Stimulated activated CD4-positive, alpha-beta T cell treated with anti-CD3 and anti-CD28 coated beads, Interleukin-4, amount 100 ng/mL, for 1 hour (primary cell): ENCODE results near the gene YWHAQ.

Source experiments
- DNase-seq: peaks from one replicate; pipeline ENCODE4 v3.0.0-alpha.2; 2020

The YWHAQ gene

DNA sequence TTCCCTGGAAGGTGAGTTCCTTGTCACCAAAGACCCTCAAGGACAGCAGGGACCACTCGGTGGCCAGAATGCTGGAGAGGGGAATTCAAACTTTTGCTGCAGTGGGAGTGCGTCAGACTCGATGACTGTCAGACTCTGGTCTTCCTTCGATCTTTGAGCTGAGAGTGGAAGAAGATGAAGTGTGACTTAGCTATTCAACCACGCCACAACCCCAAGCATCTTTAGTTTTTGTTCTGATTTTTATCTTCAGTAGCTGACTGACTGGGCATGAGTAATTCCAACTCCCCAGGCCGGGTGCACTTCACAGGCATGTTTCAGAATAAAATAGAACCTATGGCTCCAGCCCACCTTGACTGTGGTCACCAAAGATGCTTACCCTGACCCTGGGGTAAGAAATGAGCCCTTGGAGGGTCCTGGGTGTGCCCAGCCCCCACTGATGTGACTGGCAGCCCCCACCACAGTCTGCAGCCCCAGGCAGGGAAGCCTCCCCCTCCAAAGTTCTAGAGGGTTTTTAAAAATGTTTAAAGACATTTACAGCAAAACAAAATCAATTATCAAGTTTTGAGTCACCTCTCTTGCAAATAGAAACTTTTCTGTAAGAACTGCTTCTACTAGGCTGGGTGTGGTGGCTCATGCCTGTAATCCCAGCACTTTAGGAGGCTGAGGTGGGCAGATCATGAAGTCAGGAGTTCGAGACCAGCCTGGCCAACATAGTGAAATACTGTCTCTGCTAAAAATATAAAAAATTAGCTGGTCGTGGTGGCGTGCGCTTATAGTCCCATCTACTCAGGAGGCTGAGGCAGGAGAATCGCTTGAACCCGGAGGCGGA lies 24.9 kb upstream of the YWHAQ start:
- peak; percentile 65 for DNase-seq

DNA sequence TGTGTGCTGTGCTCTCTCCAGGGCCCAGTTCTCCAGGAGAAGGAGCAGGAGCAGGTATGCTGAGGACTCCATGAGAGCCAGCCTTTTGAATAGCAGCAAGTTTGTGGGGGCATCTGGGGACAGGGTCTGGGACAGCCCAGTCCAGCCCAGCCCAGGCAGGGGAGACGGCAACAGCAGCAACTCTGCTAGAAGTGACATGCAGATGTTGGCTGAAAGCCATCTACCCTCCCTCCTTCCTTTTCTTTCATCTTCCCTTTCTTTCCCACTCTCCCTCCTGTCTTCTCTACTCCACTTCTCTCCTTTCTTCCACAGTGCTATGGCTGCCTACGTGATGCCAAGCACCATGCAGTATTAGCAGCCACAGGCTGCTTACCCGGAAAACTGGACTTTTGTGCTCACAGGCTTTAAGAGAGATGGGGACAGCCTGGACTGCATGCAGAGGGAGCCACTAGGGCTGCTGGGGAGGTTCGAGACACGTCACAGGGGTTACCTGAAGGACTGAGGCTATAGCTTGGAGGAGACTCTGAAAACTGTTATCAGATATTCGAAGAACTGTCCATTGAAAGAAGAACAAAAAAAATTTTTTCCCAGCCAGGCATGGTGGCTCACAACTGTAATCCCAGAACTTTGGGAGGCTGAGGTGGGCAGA lies 23.8 kb upstream of the YWHAQ start:
- no peak for DNase-seq

DNA sequence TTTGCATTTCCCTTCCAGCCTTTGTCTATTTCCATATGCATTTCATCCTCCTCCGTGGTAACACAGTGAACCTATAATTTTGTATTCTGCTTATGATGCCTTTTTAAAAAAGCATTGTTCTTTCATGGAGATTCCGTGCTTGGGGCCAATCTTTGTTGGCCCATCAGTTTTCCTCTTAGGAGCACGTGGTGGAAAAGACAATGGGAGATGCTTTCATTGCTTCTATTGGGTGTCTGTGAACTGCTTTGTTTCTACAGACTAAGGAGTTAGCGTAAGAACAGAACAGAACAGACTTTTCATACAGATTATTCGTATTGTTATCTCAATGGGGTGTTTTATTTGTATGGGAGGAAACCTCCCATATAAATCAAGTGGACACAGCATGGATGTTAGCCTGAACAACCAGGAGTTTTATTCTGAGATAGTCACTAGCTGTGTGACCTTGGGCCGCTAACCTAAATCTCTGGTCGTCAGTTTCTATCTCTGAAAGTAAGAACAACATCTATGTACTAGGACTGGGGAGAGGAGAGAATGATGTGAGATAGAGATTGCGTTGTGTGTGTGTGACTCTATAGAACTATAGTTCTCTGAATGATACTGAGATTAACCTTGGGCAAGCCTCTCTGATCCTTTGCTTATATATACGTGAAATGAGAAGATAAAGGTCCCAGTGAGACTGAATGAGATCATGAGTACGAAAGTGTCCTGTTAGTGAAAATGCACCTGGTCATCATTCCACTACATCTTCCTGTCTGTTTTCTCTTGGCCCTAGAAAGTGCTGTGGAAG lies 22.9 kb upstream of the YWHAQ start:
- no peak for DNase-seq

DNA sequence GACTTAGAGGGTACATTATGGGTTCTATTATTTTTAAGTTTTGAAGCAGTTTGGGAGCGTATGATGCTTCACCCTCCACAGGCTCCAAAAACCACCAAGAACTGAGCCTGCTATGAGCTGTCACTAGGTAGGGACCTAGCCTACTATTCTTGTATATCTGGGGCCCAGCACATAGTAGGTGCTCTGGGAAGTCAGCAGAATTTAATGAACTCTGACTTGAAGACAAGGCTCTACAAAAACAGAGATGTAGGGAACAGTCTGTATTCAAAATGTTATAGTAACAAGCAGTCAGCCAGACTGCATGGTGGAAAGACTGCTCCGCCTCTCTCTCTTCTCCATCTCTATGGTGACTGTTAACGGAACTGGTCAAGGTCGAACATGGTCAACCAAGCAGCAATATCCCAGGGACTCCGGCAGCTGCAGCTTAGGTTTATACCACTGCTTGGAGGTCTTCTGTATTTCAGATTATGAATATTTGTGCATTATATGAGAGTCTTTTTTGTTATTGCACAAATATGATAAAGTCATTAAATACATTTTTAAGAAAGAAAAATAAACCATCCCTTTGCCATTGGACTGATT lies 22.2 kb upstream of the YWHAQ start:
- no peak for DNase-seq

DNA sequence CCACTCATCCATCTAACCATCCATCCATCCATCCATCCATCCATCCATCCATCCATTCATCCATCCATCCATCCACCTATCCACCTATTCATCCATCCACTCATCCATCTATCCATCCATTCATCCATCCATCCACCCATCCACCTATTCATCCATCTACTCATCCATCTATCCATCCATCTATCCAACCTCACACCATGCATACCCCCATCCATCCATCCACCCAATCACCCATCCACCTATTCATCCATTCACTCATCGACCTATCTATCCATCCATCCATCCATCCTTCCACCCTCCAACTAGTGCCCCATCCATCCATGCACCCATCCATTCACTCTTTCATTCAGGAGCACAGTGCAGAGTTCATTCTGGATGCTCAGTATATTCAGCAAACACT lies 21.5 kb upstream of the YWHAQ start:
- DNase-seq = no peak

DNA sequence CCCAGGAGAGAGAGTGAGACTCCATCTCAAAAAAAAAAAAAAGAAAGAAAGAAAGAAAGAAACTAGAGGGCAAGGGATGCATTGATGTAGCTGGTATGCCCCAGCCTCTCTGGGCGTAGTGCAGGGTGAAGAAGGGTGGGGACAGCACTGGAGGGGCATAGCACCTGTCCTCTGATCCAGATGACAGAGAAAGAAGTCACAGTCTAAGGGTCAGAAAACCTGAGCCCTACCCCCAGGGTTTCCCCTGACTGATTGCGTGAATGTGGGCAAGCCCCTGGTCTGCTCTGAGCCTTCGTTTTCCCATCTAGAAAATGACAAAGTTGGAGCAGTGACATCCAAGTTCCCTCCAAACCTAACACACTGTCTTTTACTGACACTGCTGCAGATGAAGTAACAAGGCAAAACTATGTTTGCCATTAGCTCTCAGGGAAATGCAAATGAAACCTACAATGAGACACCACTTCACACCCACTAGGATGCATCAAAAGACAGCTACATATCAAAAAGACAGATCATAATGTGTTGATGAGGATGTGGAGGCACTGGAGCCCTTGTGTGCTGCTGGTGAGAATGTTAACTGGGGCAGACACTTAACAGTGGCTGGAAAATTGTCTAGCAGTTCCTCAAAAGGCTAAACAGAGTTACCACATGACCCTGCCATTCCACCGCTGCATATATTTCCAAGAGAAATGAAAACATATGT lies 19.5 kb upstream of the YWHAQ start:
- no peak for DNase-seq

DNA sequence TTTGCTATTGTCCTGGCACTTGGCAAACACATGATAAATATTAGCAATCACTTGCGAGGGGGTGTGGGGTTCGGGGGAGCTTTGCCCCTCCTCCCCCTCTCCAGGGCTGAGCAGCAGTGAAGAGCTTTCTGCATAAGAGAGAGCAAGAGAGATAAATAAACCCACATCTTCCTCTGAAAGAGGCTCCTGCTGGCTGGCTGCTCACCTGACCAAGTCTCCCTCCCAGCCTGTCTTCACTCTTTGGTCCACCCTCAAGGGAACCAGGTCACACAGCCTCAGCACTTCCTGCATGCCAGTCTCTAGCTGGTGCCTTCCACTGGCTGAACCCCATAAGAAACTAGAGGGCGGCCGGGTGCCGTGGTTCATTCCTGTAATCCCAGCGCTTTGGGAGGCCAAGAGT lies 18.5 kb upstream of the YWHAQ start:
- no peak for DNase-seq

DNA sequence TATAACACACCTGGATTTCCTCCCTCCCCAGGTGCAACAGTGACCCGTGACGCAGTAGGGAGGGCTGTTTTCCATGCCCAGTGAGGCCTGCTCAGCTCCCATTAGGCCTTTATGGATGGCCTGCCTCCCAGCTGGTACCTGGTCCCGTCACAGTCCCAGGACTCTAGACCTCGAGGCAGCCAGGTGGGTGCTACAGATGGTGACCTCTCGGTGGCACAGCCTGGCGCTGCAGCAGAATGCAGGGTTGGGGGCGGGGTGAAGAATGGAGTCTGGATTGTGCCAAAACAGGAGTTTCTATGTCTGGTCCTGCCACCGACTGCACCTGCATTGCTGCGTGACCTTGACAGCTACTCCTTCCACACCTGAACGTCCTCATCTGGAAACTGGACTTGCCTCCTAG lies 18.0 kb upstream of the YWHAQ start:
- no peak for DNase-seq

DNA sequence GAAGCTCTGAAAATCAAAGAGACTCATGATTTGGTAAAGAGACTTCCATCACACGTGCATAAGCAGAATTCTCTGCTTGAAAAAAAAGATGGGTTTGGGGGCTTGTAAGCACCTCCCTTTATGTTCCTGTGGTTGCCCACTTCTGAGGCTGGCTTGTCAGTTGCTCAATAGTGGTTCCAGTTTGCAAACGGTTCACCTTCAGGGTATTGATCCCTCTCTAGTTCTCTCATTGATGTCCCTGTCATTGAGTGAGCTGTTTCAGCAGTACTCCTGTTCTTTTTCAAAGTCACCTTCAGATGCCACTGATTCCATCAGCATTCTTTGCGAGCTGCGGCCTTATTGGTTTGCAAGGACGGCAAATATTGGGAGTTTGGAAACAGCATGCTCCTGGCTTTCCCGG lies 17.1 kb upstream of the YWHAQ start:
- no peak for DNase-seq

DNA sequence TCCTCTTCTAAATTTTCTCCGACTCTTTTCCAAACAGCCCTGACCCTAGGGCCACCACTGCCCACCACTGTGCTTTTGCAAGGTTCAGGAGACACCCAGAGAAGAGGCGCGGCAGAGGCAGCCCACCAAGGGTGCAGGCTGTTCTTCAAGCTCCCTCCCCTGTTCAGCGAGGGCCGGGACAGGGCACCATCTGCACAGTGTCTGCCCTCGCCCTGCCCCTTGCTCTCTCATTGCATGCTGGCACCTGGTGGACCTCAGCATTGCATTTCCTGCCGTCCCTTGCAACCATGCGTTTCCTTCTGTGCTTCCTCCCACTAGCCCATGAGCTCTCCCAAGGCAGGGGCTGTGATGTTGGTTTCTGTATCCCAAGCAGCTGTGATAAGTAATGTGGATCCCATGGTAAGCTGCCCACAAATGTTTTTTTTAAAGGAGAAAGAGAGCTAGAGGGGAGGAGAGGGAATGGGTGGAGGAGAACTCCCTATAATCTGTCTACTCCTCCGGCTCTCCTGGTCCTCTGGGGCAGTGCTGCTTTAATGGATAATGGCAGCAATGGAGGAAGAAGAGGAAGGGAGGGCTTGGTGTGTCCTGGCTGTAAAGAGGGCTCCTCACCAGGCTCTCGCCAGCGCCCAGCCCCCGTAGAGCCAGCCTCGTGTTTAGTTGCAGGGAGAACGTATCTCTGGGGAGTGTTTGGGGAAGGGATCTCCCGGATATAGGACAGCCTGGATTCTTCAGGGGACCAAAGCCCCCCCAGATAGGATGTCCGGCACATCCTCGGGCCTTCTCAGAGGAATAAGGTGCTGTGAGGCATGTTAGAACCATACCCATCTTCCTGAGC lies 15.6 kb upstream of the YWHAQ start:
- DNase-seq = no peak

DNA sequence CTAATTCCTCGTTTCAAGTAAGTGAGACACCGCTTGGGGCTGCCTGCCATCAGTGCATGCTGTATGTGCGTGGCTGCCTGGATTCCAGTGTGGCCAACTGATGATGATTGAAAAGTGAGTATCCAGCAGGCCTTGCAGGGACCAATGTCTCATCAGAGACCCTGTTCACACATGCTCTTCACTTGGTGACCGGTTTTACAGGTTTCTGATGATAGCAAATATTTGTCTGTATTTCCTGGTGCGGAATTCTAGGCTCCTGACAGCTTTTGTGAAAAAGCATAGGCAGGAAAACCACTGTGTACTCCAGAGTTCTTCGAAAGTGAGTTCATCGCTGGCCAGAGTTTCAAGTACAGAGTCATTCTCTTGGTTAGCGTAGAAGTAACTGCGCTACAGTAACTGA lies 13.8 kb upstream of the YWHAQ start:
- DNase-seq = no peak

DNA sequence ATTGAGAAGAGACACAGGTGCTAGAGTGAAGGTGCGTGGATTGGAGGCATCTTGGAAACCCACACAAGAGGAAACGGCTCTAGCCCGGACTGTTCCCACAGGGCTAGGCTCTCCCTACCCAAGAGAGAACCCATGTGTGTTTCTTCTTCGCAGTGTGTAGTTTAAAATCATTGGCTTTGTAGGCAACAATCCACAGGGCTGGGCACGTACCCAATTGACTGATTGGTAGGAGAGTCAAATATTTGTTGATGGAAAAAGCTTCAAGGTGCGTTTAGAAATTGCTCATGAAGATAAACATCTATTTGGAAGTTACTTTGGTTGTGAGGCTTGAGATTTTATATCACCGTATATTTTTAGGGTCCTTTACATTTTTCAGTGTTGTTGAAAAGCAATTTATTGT lies 13.2 kb upstream of the YWHAQ start:
- DNase-seq = no peak

DNA sequence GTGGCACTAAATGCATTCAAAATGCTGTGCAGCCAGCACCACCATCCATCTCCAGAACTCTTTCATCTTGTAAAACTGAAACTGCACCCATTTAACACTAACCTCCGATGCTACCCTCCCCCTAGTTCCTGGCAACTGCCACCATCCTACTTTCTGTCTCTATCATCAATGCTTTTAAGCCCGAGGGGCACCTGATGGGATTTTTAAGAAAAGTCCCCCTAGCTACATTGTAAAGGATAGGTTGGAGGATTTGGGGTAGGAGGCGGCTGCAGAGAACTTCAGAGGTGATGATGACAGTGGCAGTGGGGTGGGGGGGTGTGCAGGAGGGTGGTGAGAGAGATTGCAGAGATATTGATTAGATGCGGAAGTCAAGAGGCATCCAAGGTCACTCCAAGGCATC lies 10.8 kb upstream of the YWHAQ start:
- DNase-seq = peak; percentile 21

DNA sequence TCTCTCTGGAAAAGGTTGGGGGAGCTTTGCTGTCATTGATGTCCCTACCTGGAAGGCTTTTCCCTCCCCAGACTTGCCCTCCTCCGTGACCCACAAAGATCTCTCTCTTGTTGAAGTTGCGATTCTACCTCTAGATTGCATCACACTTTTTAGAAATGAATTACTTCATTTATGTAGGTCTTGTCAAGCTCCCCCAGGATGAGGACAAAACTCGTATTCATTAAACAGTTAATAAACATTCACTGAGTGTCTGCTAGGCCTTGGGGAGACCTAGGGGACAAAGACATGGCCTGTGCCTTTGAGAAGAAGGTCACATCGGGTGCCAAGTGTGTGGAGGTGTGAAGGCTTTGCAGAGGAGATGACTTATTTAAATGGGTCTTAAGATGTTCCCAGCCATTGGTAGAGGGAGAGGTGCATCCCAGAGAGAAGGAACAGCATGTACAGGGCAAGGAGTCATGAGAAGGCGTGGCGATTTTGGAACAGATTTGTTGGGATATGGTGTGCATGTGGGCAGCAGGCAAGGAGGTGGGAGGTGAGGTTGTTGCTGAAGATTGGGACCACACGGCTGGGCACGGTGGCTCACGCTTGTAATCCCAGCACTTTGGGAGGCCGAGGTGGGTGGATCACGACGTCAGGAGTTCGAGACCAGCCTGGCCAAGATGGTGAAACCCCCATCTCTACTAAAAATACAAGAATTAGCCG lies 9.8 kb upstream of the YWHAQ start:
- DNase-seq = no peak

DNA sequence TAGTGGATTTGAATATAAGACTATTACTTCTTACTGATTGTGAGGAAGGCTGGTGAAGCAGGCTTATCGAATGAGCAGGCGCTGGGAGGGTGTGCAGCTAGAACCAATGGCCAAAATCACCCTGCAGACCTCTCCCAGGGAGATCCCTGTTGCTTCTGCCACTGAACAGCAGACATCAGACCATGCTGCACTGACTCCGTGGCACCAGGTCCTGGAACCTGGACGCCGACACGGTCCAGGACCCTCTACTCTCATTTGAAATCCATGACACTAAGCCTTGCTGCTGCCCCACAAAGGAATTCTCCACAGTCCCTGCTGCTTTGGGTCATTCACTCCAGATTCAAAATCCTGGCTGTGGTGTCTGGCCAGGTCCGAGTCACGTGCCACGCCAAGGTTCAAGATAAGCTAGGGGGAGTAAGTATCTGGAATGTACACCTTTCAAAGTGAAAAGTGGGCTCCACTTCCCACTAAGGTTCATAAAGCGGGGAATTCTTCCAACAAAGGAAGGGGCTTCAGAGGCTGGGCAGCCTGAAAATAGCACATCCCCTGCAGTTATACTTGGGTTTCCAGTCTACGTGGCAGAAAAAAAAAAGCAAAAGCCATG lies 9.0 kb upstream of the YWHAQ start:
- no peak for DNase-seq

DNA sequence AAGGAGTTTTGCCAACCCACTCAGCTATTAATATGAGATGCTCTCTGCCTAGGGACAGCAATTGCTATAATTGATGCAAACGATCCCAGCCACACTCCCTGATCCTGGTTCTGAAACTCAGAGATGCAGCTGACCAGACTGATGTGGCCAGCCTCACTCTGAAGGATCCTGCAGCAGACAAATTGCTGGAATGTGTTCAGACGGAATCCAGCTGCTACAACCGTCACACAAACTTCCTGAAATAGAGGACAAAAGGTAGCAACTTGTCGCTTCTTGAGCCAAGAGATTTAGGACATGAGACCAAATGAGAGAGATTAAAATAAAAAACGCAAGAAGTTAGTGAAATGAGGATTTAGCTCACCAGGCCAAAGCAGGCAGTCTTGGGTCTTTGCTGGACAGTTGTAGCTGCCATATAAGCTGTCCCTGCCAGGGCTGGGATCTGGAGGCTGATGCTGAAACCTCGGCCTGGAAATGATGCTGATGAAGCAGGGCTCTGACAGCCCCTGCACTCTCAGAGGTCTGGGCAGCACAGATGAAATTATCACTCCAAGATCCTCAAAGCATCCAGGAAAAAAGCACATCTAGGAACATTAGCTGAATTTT lies 8.3 kb upstream of the YWHAQ start:
- DNase-seq = no peak

DNA sequence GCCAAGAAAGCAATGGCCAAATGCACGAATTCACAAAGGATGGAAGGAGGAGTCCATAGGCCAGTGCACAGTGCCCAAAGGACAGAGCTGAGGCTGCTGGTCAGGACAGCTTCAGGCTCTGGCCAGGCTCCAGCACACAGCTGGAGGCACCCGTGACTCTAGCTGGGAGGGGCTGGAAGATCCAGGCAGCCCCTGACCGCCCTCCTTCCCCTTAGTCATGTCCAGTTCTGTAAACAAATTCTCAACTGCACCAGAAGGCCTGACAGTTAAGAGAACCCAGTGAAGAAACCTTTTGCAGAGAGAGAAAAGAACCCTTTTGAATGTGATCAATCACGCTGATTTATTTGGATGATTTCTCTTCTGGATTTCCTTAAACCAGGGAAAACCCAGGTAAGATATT lies 7.7 kb upstream of the YWHAQ start:
- no peak for DNase-seq

DNA sequence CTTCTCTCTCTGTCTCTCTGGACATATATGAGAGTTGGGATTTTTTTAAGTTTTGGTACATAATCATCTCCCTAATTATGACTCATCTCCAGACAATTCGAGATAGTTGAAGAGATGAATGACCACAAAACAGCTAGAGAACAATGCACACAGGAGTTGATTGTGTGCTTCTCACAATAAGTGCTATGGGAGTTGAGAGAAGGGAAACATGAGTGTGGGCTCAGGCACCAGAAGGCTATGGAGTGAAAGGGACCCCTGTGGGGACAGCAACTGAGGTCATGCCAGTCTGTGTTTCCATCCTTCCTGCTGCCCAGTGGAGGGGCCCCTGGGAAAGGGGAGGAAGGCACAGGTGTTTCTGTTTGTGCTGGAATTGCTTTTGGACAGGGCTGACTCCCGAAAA lies 6.5 kb upstream of the YWHAQ start:
- DNase-seq = no peak

DNA sequence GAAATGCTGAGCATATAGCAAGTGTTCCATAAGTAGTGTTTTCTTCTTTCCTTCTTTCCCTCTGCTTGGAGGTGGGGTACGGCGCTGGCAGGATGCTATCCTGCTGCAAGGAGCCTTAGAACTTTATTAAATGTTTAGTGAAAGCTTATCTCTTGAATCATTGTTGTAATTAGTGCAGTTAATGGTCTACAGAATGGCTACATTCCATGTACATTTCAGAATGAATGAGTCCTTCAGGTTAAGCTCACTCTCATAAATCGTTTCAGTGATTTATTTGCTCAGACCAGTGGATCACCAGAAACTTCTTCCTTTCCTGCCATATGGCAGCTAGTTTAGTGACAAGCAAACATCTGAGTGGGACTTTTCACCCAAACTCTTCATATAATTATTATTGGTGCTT lies 3.3 kb upstream of the YWHAQ start:
- no peak for DNase-seq
